ENCODE data around the gene PARD6G. TPM values are rescaled to one million over a fixed set of nuclear protein-coding genes. Genes with fewer than 3 reads are reported as not detected.

PARD6G gene
- total RNA-seq, 1 experiment from 2014 or later: 0.15 TPM

- no peak overlapping the region for H3K4me2 ChIP-seq
- H3K27ac ChIP-seq: no peak overlapping the region
- no peaks in the 10 kb centered on the region for H3K9me2 ChIP-seq (ENCODE audit: insufficient read depth)
- H3K4me3 ChIP-seq: no peak overlapping the region
- H2AFZ ChIP-seq: no peak overlapping the region
- no peak for DNase-seq
- H3F3A ChIP-seq (ENCODE audit: insufficient read depth, low read depth): no peaks in the 10 kb centered on the region
- CTCF ChIA-PET: no interaction called here
- H3K9me3 ChIP-seq (ENCODE audit: insufficient read depth, low read depth): no peaks in the 10 kb centered on the region
- no peaks in the 10 kb centered on the region for H3K4me1 ChIP-seq (replicated peaks; ENCODE audit: insufficient read depth)
- POLR2A ChIA-PET (ENCODE audit: unreplicated experiment): no interaction called here
- H4K20me1 ChIP-seq (ENCODE audit: insufficient read depth): no peaks in the 10 kb centered on the region; the same call in 1 of the 2 replicates
- H3K36me3 ChIP-seq (ENCODE audit: low read depth): no peaks in the 10 kb centered on the region
- no peaks in the 10 kb centered on the region for H3K79me2 ChIP-seq (ENCODE audit: low read depth)
- H3K27me3 ChIP-seq (ENCODE audit: insufficient read depth, low read depth): no peaks in the 10 kb centered on the region
- TF ChIP-seq CTCF (conservative IDR thresholded peaks at IDR 0.05) (no peak), EZH2 (IDR thresholded peaks at IDR 0.05; ENCODE audit: low read depth) (no peak)
- no TSS peak for BruUV-seq (replicated peaks)
- intact Hi-C loops (cut with micrococcal nuclease; ENCODE audit: unreplicated experiment): no loop called here
Observed at GRCh38 chr18:80253871-80254492, 6.7 kb upstream of the PARD6G start.

- intact Hi-C loops (cut with micrococcal nuclease; ENCODE audit: unreplicated experiment): no loop called here
- no peak overlapping the region for H3K4me2 ChIP-seq
- H3K4me1 ChIP-seq (replicated peaks; ENCODE audit: insufficient read depth): no peaks in the 10 kb centered on the region
- no peak overlapping the region for H2AFZ ChIP-seq
- no peaks in the 10 kb centered on the region for H3K27me3 ChIP-seq (ENCODE audit: insufficient read depth, low read depth)
- DNase-seq: no peak
- POLR2A ChIA-PET (ENCODE audit: unreplicated experiment): no interaction called here
- no TSS peak for BruUV-seq (replicated peaks)
- H3K27ac ChIP-seq: no peak overlapping the region
- H4K20me1 ChIP-seq (ENCODE audit: insufficient read depth): no peaks in the 10 kb centered on the region; the same call in 1 of the 2 replicates
- H3K36me3 ChIP-seq (ENCODE audit: low read depth): no peaks in the 10 kb centered on the region
- H3K79me2 ChIP-seq (ENCODE audit: low read depth): no peaks in the 10 kb centered on the region
- no peaks in the 10 kb centered on the region for H3K9me2 ChIP-seq (ENCODE audit: insufficient read depth)
- no peaks in the 10 kb centered on the region for H3K9me3 ChIP-seq (ENCODE audit: insufficient read depth, low read depth)
- no peak overlapping the region for H3K4me3 ChIP-seq
- CTCF ChIA-PET: no interaction called here
- TF ChIP-seq CTCF (conservative IDR thresholded peaks at IDR 0.05): no peak
- no peak for TF ChIP-seq EZH2 (IDR thresholded peaks at IDR 0.05; ENCODE audit: low read depth)
- H3F3A ChIP-seq (ENCODE audit: insufficient read depth, low read depth): no peaks in the 10 kb centered on the region
Observed at GRCh38 chr18:80253236-80253635, 5.9 kb upstream of the PARD6G start.

- DNase-seq: no peak
- Histone ChIP-seq H3K36me3 (ENCODE audit: low read depth) (no peaks in the 10 kb centered on the region), H3K4me2 (no peak overlapping the region), H3K9me2 (ENCODE audit: insufficient read depth) (no peaks in the 10 kb centered on the region), H4K20me1 (ENCODE audit: insufficient read depth) (no peaks in the 10 kb centered on the region; the same call in 1 of the 2 replicates), H3K4me1 (replicated peaks; ENCODE audit: insufficient read depth) (no peaks in the 10 kb centered on the region), H2AFZ (no peak overlapping the region), H3K4me3 (no peak overlapping the region), H3K79me2 (ENCODE audit: low read depth) (no peaks in the 10 kb centered on the region), H3K27me3 (ENCODE audit: insufficient read depth, low read depth) (no peaks in the 10 kb centered on the region), H3F3A (ENCODE audit: insufficient read depth, low read depth) (no peaks in the 10 kb centered on the region), H3K9me3 (ENCODE audit: insufficient read depth, low read depth) (no peaks in the 10 kb centered on the region), H3K27ac (no peak overlapping the region)
- ChIA-PET POLR2A (ENCODE audit: unreplicated experiment) (no interaction called here), CTCF (no interaction called here)
- intact Hi-C loops (cut with micrococcal nuclease; ENCODE audit: unreplicated experiment): no loop called here
- TF ChIP-seq EZH2 (IDR thresholded peaks at IDR 0.05; ENCODE audit: low read depth): no peak
- BruUV-seq (replicated peaks): no TSS peak
Observed at GRCh38 chr18:80252136-80252535, 4.8 kb upstream of the PARD6G start.

GRCh38 chr18:80251700-80252099 lies 4.4 kb upstream of the PARD6G start:
- DNase-seq: no peak
- no TSS peak for BruUV-seq (replicated peaks)
- Histone ChIP-seq H2AFZ (no peak overlapping the region), H3K79me2 (ENCODE audit: low read depth) (no peaks in the 10 kb centered on the region), H3F3A (ENCODE audit: insufficient read depth, low read depth) (no peaks in the 10 kb centered on the region), H3K36me3 (ENCODE audit: low read depth) (no peaks in the 10 kb centered on the region), H3K27me3 (ENCODE audit: insufficient read depth, low read depth) (no peaks in the 10 kb centered on the region), H3K4me3 (no peak overlapping the region), H3K27ac (no peak overlapping the region), H3K9me3 (ENCODE audit: insufficient read depth, low read depth) (no peaks in the 10 kb centered on the region), H3K4me1 (replicated peaks; ENCODE audit: insufficient read depth) (no peaks in the 10 kb centered on the region), H3K4me2 (no peak overlapping the region), H4K20me1 (ENCODE audit: insufficient read depth) (no peaks in the 10 kb centered on the region; the same call in 1 of the 2 replicates), H3K9me2 (ENCODE audit: insufficient read depth) (no peaks in the 10 kb centered on the region)
- ChIA-PET POLR2A (ENCODE audit: unreplicated experiment) (no interaction called here), CTCF (no interaction called here)
- TF ChIP-seq EZH2 (IDR thresholded peaks at IDR 0.05; ENCODE audit: low read depth): no peak
- TF ChIP-seq CTCF (conservative IDR thresholded peaks at IDR 0.05): no peak
- intact Hi-C loops (cut with micrococcal nuclease; ENCODE audit: unreplicated experiment): no loop called here
